ENCODE measurements around the gene DNAJC15. TPM values are rescaled to one million over a fixed set of nuclear protein-coding genes. Genes with fewer than 3 reads are reported as not detected.

Gene DNAJC15
- total RNA-seq, 1 experiment from 2014 or later: 2.4 TPM

DNA sequence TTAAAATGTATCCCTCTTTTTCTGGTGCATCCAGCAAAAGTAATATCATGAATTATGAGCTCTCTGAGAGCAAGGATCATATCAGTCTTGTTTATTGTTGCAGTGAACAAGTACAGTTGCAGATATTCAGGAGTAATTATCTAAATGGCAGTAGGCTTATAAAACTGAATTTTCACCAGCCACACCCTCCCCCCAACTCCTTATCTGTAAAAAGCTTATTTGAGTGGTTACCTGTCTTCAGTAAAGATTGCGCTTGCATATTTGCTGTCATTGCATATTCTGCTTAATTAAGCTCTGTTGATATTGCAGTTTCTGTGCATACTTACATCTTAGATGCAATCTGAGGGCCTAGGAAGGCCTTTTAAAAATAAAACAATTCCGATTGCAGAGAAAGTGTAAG, 87.3 kb downstream of the DNAJC15 start:
- no peak overlapping the region for H3K27ac ChIP-seq (ENCODE audit: low read depth, low read length, poor library complexity, severe bottlenecking)
- intact Hi-C loops (cut with micrococcal nuclease; ENCODE audit: unreplicated experiment): no loop called here
- H3K4me1 ChIP-seq (ENCODE audit: insufficient read depth, low read length, poor library complexity, severe bottlenecking): peaks cover 5% of the 10 kb centered on the region
- no TSS peak for BruUV-seq (replicated peaks)
- H3K4me3 ChIP-seq (ENCODE audit: low read depth, low read length, poor library complexity, severe bottlenecking): no peak overlapping the region
- ChIA-PET POLR2A (ENCODE audit: low non-redundant PET) (no interaction called here), CTCF (no interaction called here)
- H3K27me3 ChIP-seq (replicated peaks; ENCODE audit: insufficient read depth, low read depth, low read length, poor library complexity): no peaks in the 10 kb centered on the region
- H3K36me3 ChIP-seq (ENCODE audit: insufficient read depth, low read length, poor library complexity, severe bottlenecking): no peaks in the 10 kb centered on the region
- H3K9me3 ChIP-seq (ENCODE audit: low read depth, low read length, poor library complexity, severe bottlenecking): no peaks in the 10 kb centered on the region
- TF ChIP-seq, protein P1, sequence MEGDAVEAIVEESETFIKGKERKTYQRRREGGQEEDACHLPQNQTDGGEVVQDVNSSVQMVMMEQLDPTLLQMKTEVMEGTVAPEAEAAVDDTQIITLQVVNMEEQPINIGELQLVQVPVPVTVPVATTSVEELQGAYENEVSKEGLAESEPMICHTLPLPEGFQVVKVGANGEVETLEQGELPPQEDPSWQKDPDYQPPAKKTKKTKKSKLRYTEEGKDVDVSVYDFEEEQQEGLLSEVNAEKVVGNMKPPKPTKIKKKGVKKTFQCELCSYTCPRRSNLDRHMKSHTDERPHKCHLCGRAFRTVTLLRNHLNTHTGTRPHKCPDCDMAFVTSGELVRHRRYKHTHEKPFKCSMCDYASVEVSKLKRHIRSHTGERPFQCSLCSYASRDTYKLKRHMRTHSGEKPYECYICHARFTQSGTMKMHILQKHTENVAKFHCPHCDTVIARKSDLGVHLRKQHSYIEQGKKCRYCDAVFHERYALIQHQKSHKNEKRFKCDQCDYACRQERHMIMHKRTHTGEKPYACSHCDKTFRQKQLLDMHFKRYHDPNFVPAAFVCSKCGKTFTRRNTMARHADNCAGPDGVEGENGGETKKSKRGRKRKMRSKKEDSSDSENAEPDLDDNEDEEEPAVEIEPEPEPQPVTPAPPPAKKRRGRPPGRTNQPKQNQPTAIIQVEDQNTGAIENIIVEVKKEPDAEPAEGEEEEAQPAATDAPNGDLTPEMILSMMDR (conservative IDR thresholded peaks at IDR 0.05; ENCODE audit: low read depth, low read length): no peak
- no peak for TF ChIP-seq EZH2 (IDR thresholded peaks at IDR 0.05; ENCODE audit: borderline replicate concordance, low read depth, low read length, poor library complexity, severe bottlenecking)
- DNase-seq (ENCODE audit: low spot score): no peak

DNA sequence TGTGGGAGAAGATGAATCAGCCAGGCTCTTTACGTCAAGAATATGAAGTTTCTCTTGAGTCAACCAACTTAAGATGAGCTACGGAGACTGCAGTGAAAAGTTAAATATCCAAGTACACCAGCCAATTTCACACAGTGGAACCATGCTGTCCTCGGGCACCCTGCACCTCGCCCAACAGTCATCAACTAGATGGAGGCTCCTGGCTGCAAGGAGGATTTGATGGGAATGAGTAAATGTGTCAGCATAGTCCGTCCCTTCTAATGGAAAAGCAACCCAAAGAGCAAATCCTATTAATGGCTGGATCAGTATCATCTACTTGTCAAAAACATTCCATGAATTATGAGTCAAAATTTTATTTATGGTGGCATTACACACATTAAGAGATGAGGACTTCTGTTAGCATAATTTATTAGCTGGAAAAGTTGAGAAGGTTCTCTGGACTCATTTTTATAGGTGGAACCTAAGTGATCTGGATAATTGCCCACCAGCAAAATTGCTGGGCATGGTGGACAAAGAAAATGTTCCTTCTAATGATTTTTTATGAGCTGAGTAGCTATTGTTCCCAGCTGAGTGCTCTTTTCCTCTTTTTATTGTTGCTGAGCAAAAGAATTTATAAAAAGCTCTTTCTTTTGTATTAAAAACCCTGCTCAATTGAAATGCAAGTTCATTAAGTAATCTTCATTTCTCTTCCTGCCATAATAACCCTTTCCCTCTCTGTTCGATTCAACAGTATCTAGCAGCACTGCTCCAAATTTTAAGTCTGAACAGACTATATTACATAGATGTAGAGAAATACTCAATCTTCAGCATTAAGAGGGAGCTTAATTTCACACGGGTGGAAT, 88.4 kb downstream of the DNAJC15 start:
- DNase-seq (ENCODE audit: low spot score): peak; percentile 38
- Histone ChIP-seq H3K27me3 (replicated peaks; ENCODE audit: insufficient read depth, low read depth, low read length, poor library complexity) (no peaks in the 10 kb centered on the region), H3K4me3 (ENCODE audit: low read depth, low read length, poor library complexity, severe bottlenecking) (no peak overlapping the region), H3K9me3 (ENCODE audit: low read depth, low read length, poor library complexity, severe bottlenecking) (no peaks in the 10 kb centered on the region), H3K4me1 (ENCODE audit: insufficient read depth, low read length, poor library complexity, severe bottlenecking) (peaks cover 5% of the 10 kb centered on the region), H3K27ac (ENCODE audit: low read depth, low read length, poor library complexity, severe bottlenecking) (no peak overlapping the region), H3K36me3 (ENCODE audit: insufficient read depth, low read length, poor library complexity, severe bottlenecking) (no peaks in the 10 kb centered on the region)
- no TSS peak for BruUV-seq (replicated peaks)
- ChIA-PET CTCF (no interaction called here), POLR2A (ENCODE audit: low non-redundant PET) (interaction anchor here (0.6 kb wide), 2 partner anchors 83 to 274 kb away, joined by 3 to 4 read pairs; no protein-coding TSS in a partner anchor)
- intact Hi-C loops (cut with micrococcal nuclease; ENCODE audit: unreplicated experiment): no loop called here
- TF ChIP-seq, protein P1 (conservative IDR thresholded peaks at IDR 0.05; ENCODE audit: low read depth, low read length): no peak
- TF ChIP-seq EZH2 (IDR thresholded peaks at IDR 0.05; ENCODE audit: borderline replicate concordance, low read depth, low read length, poor library complexity, severe bottlenecking): no peak

DNA sequence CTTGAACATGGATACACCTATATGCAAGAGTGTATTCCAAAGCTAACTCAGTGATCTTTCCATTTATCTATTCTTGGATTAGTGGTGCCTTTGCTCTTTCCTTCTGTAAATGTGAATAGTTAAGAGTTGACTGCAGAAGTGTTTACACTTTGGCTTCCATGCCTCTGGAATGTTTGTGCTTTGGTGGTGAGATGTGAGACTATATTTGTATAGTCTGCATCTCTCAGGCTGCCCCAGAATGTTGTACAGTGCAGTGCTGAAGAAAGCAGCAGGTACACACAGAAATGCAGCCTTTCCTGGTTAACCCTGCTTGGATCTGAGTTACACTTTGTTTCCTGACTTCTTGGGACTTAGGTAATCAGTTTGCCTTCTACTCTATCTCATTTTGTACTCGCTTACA, 90.2 kb downstream of the DNAJC15 start:
- Histone ChIP-seq H3K9me3 (ENCODE audit: low read depth, low read length, poor library complexity, severe bottlenecking) (no peaks in the 10 kb centered on the region), H3K4me3 (ENCODE audit: low read depth, low read length, poor library complexity, severe bottlenecking) (no peak overlapping the region), H3K36me3 (ENCODE audit: insufficient read depth, low read length, poor library complexity, severe bottlenecking) (no peaks in the 10 kb centered on the region), H3K27ac (ENCODE audit: low read depth, low read length, poor library complexity, severe bottlenecking) (no peak overlapping the region), H3K27me3 (replicated peaks; ENCODE audit: insufficient read depth, low read depth, low read length, poor library complexity) (no peaks in the 10 kb centered on the region), H3K4me1 (ENCODE audit: insufficient read depth, low read length, poor library complexity, severe bottlenecking) (peaks cover 5% of the 10 kb centered on the region)
- ChIA-PET POLR2A (ENCODE audit: low non-redundant PET) (no interaction called here), CTCF (no interaction called here)
- intact Hi-C loops (cut with micrococcal nuclease; ENCODE audit: unreplicated experiment): no loop called here
- no peak for DNase-seq (ENCODE audit: low spot score)
- no peak for TF ChIP-seq EZH2 (IDR thresholded peaks at IDR 0.05; ENCODE audit: borderline replicate concordance, low read depth, low read length, poor library complexity, severe bottlenecking)
- TF ChIP-seq, protein P1 (conservative IDR thresholded peaks at IDR 0.05; ENCODE audit: low read depth, low read length): no peak
- no TSS peak for BruUV-seq (replicated peaks)

Data from A673 (cell line).